CD4-positive, CD25-positive, alpha-beta regulatory T cell (primary cell): ENCODE results near the gene OSGIN1. TPM values are rescaled to one million over a fixed set of nuclear protein-coding genes. Genes with fewer than 3 reads are reported as not detected.

Experiments used
- ATAC-seq, 2 donors: fragments of 150-1000 bp; cut with Tn5 transposase; one replicate each; pipeline ENCODE4 v1.10.0; 2021; ENCODE audit warnings: low read depth in 2 of 2, moderate number of reproducible peaks in 2 of 2, moderate library complexity in 1 of 2
- DNase-seq, 3 donors: peaks; one replicate each; pipeline versions ENCODE4 v3.0.0 to v3.0.0-alpha.2; 2012 to 2022; ENCODE audit warnings: mixed read lengths in 1 of 3
- H3K27ac ChIP-seq: one replicate; pipeline ENCODE4 v1.7.0; 2013; ENCODE audit warnings: mild to moderate bottlenecking, low read length; ENCODE audit not compliant: insufficient read depth, poor library complexity, severe bottlenecking
- H3K27me3 ChIP-seq: one replicate; pipeline ENCODE4 v1.7.0; 2013; ENCODE audit warnings: low read length; ENCODE audit not compliant: control insufficient read depth, insufficient read depth
- H3K36me3 ChIP-seq: one replicate; pipeline ENCODE4 v1.7.0; 2013; ENCODE audit warnings: mild to moderate bottlenecking, low read length, moderate library complexity; ENCODE audit not compliant: control insufficient read depth, insufficient read depth
- H3K4me1 ChIP-seq: 2 replicates; pipeline ENCODE4 v1.7.0; 2013; ENCODE audit warnings: mild to moderate bottlenecking, low read length; ENCODE audit not compliant: insufficient read depth, control insufficient read depth, poor library complexity, severe bottlenecking
- H3K4me3 ChIP-seq: one replicate; pipeline ENCODE4 v1.7.0; 2013; ENCODE audit warnings: low read depth, mild to moderate bottlenecking, low read length, moderate library complexity
- H3K9me3 ChIP-seq, 2 experiments: 1 replicate in 1 of 2; 2 replicates in 1 of 2; pipeline ENCODE4 v1.7.0; 2013; ENCODE audit warnings: low read length in 2 of 2, mild to moderate bottlenecking in 1 of 2, moderate library complexity in 1 of 2; ENCODE audit not compliant: control insufficient read depth in 2 of 2
- H3K27ac Mint-ChIP-seq, 3 donors: one replicate each; pipeline ENCODE4 v1.8.0; 2020 to 2022; ENCODE audit warnings: mild to moderate bottlenecking in 3 of 3, mixed read lengths in 3 of 3, moderate library complexity in 2 of 3
- H3K27me3 Mint-ChIP-seq: one replicate; pipeline ENCODE4 v1.8.0; 2022; ENCODE audit warnings: mild to moderate bottlenecking, mixed read lengths
- H3K36me3 Mint-ChIP-seq: one replicate; pipeline ENCODE4 v1.8.0; 2020; ENCODE audit warnings: mixed read lengths
- H3K4me1 Mint-ChIP-seq, 4 donors: one replicate each; pipeline ENCODE4 v1.8.0; 2020 to 2022; ENCODE audit warnings: mixed read lengths in 4 of 4, mild to moderate bottlenecking in 1 of 4
- H3K4me3 Mint-ChIP-seq, 4 donors: one replicate each; pipeline ENCODE4 v1.8.0; 2020 to 2022; ENCODE audit warnings: mild to moderate bottlenecking in 4 of 4, mixed read lengths in 4 of 4, moderate library complexity in 3 of 4
- H3K9me3 Mint-ChIP-seq, 7 donors: one replicate each; pipeline ENCODE4 v1.8.0; 2020 to 2022; ENCODE audit warnings: mixed read lengths in 7 of 7, mild to moderate bottlenecking in 3 of 7, moderate library complexity in 2 of 7
- polyA plus RNA-seq, 4 donors: library from polyadenylated mRNA; unstranded; fragments of 300-500 nt; fragmentation: Illumina TruSeq; gene quantifications; one replicate each; pipeline ENCODE4 v1.2.3, GENCODE V29; 2021
- total RNA-seq: library from RNA; stranded (reverse); gene quantifications from one replicate; pipeline ENCODE4 v1.2.3, GENCODE V29; 2022

OSGIN1 gene
- total and polyA plus RNA-seq, 5 donors from 2014 or later: 0.29 to 0.72 TPM; not detected in 3

GRCh38 chr16:83923581-83924365 is 29.3 kb upstream of the OSGIN1 start:
- Histone ChIP-seq H3K4me1 (no peaks in the 10 kb centered on the region), H3K27me3 (no peaks in the 10 kb centered on the region), H3K4me3 (no peak overlapping the region), H3K36me3 (peaks cover 13% of the 10 kb centered on the region), H3K27ac (no peak overlapping the region), H3K9me3 (no peaks in the 10 kb centered on the region)
- peaks cover 0 to 2% (median 0%) of the 10 kb centered on the region in 4 donors for H3K4me1 Mint-ChIP-seq
- H3K36me3 Mint-ChIP-seq: peaks cover 28% of the 10 kb centered on the region
- H3K27ac Mint-ChIP-seq: no peak overlapping the region
- H3K4me3 Mint-ChIP-seq: peak overlapping the region in 1 of 4 donors; percentile 32
- no peak for DNase-seq
- H3K27me3 Mint-ChIP-seq: no peaks in the 10 kb centered on the region
- no peaks in the 10 kb centered on the region for H3K9me3 Mint-ChIP-seq
- ATAC-seq: peak in 1 of 2 donors; percentile 22

- no peak overlapping the region for H3K4me3 ChIP-seq
- Mint-ChIP-seq H3K27me3 (no peaks in the 10 kb centered on the region), H3K27ac (peak overlapping the region in 1 of 3 donors; percentile 20), H3K4me3 (no peak overlapping the region), H3K4me1 (peaks cover 0 to 2% (median 0%) of the 10 kb centered on the region in 4 donors), H3K9me3 (no peaks in the 10 kb centered on the region), H3K36me3 (peaks cover 19% of the 10 kb centered on the region)
- no peaks in the 10 kb centered on the region for H3K27me3 ChIP-seq
- H3K4me1 ChIP-seq: no peaks in the 10 kb centered on the region
- no peak overlapping the region for H3K27ac ChIP-seq
- ATAC-seq (no peak), DNase-seq (no peak)
- no peaks in the 10 kb centered on the region for H3K9me3 ChIP-seq
- peaks cover 4% of the 10 kb centered on the region for H3K36me3 ChIP-seq
These were observed 28.4 kb upstream of the OSGIN1 start for GRCh38 chr16:83924686-83925085.

GRCh38 chr16:83925095-83925905 is 27.7 kb upstream of the OSGIN1 start:
- no peak overlapping the region for H3K27ac Mint-ChIP-seq
- H3K9me3 Mint-ChIP-seq: no peaks in the 10 kb centered on the region
- Histone ChIP-seq H3K27ac (no peak overlapping the region), H3K27me3 (no peaks in the 10 kb centered on the region), H3K36me3 (no peaks in the 10 kb centered on the region), H3K9me3 (no peaks in the 10 kb centered on the region), H3K4me1 (no peaks in the 10 kb centered on the region), H3K4me3 (no peak overlapping the region)
- peaks cover 0 to 2% (median 0%) of the 10 kb centered on the region in 4 donors for H3K4me1 Mint-ChIP-seq
- peaks cover 15% of the 10 kb centered on the region for H3K36me3 Mint-ChIP-seq
- no peak overlapping the region for H3K4me3 Mint-ChIP-seq
- DNase-seq (no peak), ATAC-seq (no peak)
- H3K27me3 Mint-ChIP-seq: no peaks in the 10 kb centered on the region

GRCh38 chr16:83925957-83926725 is 26.9 kb upstream of the OSGIN1 start:
- ATAC-seq: no peak
- Histone ChIP-seq H3K9me3 (no peaks in the 10 kb centered on the region), H3K4me1 (no peaks in the 10 kb centered on the region), H3K27ac (no peak overlapping the region), H3K27me3 (no peaks in the 10 kb centered on the region), H3K36me3 (no peaks in the 10 kb centered on the region), H3K4me3 (no peak overlapping the region)
- Mint-ChIP-seq H3K4me1 (peaks cover 0 to 2% (median 0%) of the 10 kb centered on the region in 4 donors), H3K4me3 (no peak overlapping the region), H3K9me3 (no peaks in the 10 kb centered on the region), H3K27ac (no peak overlapping the region), H3K36me3 (peaks cover 7% of the 10 kb centered on the region), H3K27me3 (no peaks in the 10 kb centered on the region)
- DNase-seq: no peak

- Mint-ChIP-seq H3K27ac (no peak overlapping the region), H3K4me3 (no peak overlapping the region), H3K9me3 (no peaks in the 10 kb centered on the region), H3K4me1 (peaks cover 0 to 2% (median 0%) of the 10 kb centered on the region in 4 donors), H3K27me3 (no peaks in the 10 kb centered on the region), H3K36me3 (no peaks in the 10 kb centered on the region)
- H3K27ac ChIP-seq: no peak overlapping the region
- DNase-seq (peak; percentile 24 to 34 (median 34)), ATAC-seq (peak; percentile 44 to 62)
- no peaks in the 10 kb centered on the region for H3K9me3 ChIP-seq
- H3K4me1 ChIP-seq: no peaks in the 10 kb centered on the region
- no peaks in the 10 kb centered on the region for H3K27me3 ChIP-seq
- H3K36me3 ChIP-seq: no peaks in the 10 kb centered on the region
- no peak overlapping the region for H3K4me3 ChIP-seq
These were observed 26.2 kb upstream of the OSGIN1 start for GRCh38 chr16:83926726-83927397.

- DNase-seq (no peak), ATAC-seq (no peak)
- H3K27me3 Mint-ChIP-seq: no peaks in the 10 kb centered on the region
- H3K9me3 Mint-ChIP-seq: no peaks in the 10 kb centered on the region
- no peak overlapping the region for H3K4me3 ChIP-seq
- H3K36me3 Mint-ChIP-seq: no peaks in the 10 kb centered on the region
- H3K27me3 ChIP-seq: no peaks in the 10 kb centered on the region
- H3K4me1 ChIP-seq: no peaks in the 10 kb centered on the region
- no peak overlapping the region for H3K4me3 Mint-ChIP-seq
- H3K27ac ChIP-seq: no peak overlapping the region
- peaks cover 0 to 2% (median 0%) of the 10 kb centered on the region in 4 donors for H3K4me1 Mint-ChIP-seq
- no peaks in the 10 kb centered on the region for H3K36me3 ChIP-seq
- H3K27ac Mint-ChIP-seq: no peak overlapping the region
- H3K9me3 ChIP-seq: no peaks in the 10 kb centered on the region
These were observed 24.5 kb upstream of the OSGIN1 start for GRCh38 chr16:83928341-83929055.
